HAP-1 (cell line): ENCODE measurements around the gene TTC7B.

Experiments used
- DNase-seq, 2 experiments: peaks; one replicate each; pipeline ENCODE4 v3.0.0-alpha.2; 2016 to 2020; ENCODE audit warnings: low spot score in 2 of 2
- H3K27me3 ChIP-seq: fragments of 250-450 bp; sonication (Bioruptor Pico); 2 replicates; pipeline ENCODE4 v1.5.1; 2020; ENCODE audit warnings: low read depth, mild to moderate bottlenecking, moderate library complexity
- H3K36me3 ChIP-seq: fragments of 250-450 bp; sonication (Bioruptor Pico); replicated peaks from 2 replicates; pipeline ENCODE4 v1.5.1; 2020; ENCODE audit warnings: mild to moderate bottlenecking
- H3K4me1 ChIP-seq: fragments of 250-450 bp; sonication (Bioruptor Pico); 2 replicates; pipeline ENCODE4 v1.5.1; 2020; ENCODE audit warnings: mild to moderate bottlenecking
- H3K4me3 ChIP-seq: fragments of 250-450 bp; sonication (Bioruptor Pico); 2 replicates; pipeline ENCODE4 v1.5.1; 2020; ENCODE audit warnings: mild to moderate bottlenecking, moderate library complexity
- H3K9me3 ChIP-seq: fragments of 250-450 bp; sonication (Bioruptor Pico); 2 replicates; pipeline ENCODE4 v1.5.1; 2020; ENCODE audit warnings: mild to moderate bottlenecking, moderate library complexity
- in situ Hi-C: fragments of 300-500 bp; cut with MboI; formaldehyde crosslinking; loops from 3 replicates; pipeline ENCODE4 v1.14.3; 2020; ENCODE audit warnings: low sequenced_read_pairs, inconsistent platforms, mixed read lengths

TTC7B gene

DNA sequence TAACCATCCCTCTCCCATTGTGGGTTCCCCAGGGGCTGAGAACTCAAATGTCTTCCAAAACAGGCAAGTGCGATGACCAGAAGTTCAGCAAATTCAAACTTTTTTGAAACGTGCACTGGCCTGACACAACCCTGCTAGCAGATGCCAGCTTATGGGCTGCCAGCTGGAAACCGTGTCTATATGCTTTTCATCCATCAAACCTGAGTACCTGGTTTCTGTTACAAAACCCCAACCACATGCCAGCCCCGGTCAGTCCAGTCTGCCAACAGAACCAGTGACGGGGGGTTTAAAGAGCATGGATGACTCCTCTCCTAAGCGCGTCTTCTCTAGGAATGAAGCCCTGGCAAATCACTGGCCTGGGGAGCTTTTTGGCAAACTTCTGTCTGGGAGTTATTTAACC, 189.7 kb downstream of the TTC7B start:
- in situ Hi-C loops = no loop called here
- Histone ChIP-seq H3K4me1 (no peaks in the 10 kb centered on the region), H3K36me3 (no peaks in the 10 kb centered on the region)

DNA sequence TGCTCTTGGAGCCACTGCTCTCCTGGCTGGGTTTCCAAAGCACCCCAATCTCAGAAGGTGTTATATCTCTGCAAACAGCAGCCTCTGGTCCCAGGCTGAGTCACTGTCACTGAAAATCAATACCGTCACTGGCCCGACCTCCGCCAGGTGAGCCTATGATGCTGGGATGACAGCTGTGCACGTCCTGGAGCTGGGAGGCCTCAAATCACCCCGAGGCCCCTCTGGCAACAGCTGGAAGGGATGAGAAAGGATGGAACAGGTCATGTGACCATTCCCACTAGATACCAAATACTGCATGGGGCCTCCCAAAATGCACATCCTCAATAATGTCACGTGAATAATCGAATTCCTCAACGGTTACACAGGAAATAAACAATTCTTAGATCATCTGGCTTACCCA, 190.8 kb downstream of the TTC7B start:
- Histone ChIP-seq H3K36me3 (no peaks in the 10 kb centered on the region), H3K9me3 (no peaks in the 10 kb centered on the region), H3K4me3 (no peak overlapping the region), H3K27me3 (no peaks in the 10 kb centered on the region), H3K4me1 (no peaks in the 10 kb centered on the region)
- in situ Hi-C loops = no loop called here
- DNase-seq = no peak

More for the DNA sequence above, 189.7 kb downstream of the TTC7B start:
- no peaks in the 10 kb centered on the region for H3K27me3 ChIP-seq
- no peak overlapping the region for H3K4me3 ChIP-seq
- H3K9me3 ChIP-seq = no peaks in the 10 kb centered on the region
- DNase-seq = no peak

DNA sequence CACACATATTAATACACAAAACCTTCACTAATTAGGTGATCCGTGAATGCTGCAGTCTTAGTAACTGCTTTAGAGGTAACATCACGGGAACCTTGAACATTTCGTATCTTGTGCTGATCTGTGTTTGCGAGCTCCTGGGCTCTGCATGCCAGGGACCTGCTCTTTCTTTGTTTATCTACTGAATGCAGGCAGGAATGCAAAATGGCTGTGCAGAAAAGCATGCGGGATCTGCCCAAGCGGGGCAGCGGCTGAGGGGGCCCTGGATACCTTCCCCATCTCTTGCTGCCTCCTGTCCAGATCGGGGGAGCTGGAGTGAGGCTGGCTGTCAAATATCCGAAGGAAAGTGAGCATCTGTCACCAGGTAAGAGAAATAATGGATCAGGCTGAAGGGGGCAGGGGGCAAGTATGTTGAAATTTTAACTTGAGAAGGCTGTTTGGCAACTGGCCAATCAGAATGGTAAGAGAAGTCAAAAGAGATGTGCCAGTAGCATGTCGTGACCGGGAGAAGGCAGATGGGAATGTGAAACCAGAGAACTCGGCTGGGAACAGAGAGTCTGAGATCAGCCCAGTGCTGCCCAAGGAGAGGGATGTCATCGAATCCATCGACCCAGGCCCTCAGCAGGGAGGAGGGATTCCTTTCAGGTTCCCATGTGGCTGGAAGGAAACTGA, 191.4 kb downstream of the TTC7B start:
- no peaks in the 10 kb centered on the region for H3K27me3 ChIP-seq
- no peak overlapping the region for H3K4me3 ChIP-seq
- no peaks in the 10 kb centered on the region for H3K9me3 ChIP-seq
- DNase-seq = no peak
- no peaks in the 10 kb centered on the region for H3K36me3 ChIP-seq
- in situ Hi-C loops = no loop called here
- no peaks in the 10 kb centered on the region for H3K4me1 ChIP-seq

DNA sequence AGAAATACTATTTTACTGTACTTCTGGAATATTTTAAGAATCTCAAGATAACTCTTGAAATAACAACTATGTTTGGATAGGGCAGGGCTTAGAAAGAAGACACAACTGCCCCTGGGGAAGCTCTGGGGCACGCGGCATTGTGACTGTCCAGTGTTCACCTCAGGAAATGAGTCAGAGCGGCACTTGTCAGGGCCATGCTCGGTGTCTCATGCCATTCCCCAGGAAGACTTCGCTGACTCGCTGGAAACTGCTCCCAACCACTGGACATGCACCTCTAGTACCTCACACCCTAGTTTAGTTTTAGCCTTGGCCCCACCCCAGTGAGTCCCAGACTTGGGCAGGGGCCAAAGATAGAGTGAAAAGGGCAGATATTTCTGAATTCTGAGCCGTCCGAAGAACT, 192.0 kb downstream of the TTC7B start:
- Histone ChIP-seq H3K4me3 (no peak overlapping the region), H3K27me3 (no peaks in the 10 kb centered on the region), H3K9me3 (no peaks in the 10 kb centered on the region), H3K4me1 (no peaks in the 10 kb centered on the region), H3K36me3 (no peaks in the 10 kb centered on the region)
- in situ Hi-C loops = no loop called here
- DNase-seq = no peak

DNA sequence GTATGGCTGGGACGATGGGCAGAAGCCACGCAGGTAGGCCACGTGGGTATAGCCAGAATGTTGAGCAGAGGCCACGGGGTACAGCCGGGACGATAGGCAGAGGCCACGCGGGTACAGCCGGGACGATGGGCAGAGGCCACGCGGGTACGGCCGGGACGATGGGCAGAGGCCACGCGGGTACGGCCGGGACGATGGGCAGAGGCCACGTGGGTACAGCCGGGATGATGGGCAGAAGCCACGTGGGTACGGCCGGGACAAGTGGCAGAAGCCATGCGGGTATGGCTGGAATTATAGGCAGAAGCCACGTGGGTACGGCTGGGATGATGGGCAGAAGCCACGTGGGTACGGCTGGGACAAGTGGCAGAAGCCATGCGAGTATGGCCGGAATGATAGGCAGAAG, 195.0 kb downstream of the TTC7B start:
- Histone ChIP-seq H3K36me3 (no peaks in the 10 kb centered on the region), H3K4me3 (no peak overlapping the region), H3K4me1 (no peaks in the 10 kb centered on the region), H3K9me3 (no peaks in the 10 kb centered on the region), H3K27me3 (no peaks in the 10 kb centered on the region)
- in situ Hi-C loops = no loop called here
- DNase-seq = no peak

DNA sequence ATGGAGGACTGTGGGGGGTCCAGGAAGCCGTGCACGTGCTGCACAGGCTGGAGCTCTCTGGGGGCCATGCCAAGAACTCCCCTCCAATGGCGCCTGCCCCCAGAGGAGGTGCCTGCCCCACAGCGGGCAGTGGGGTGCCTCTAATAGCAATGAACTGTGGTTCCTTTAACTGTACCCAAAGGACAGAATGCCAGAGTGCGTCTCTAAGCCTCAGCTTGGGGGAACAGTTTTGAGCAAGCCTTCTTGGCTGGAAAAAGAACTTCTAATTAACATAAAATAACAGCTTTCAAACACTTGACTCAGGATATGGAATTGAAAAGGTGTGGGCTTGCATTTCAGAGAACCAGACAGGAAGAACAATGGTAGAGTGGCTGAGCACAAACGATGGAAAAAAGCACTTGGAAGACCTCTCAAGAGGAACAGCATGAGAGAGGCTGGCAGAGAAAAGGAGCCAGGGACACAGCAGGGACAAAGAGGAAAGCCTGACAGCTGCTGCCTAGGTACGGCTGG, 195.6 kb downstream of the TTC7B start:
- Histone ChIP-seq H3K4me1 (no peaks in the 10 kb centered on the region), H3K9me3 (no peaks in the 10 kb centered on the region), H3K36me3 (no peaks in the 10 kb centered on the region), H3K4me3 (no peak overlapping the region), H3K27me3 (no peaks in the 10 kb centered on the region)
- DNase-seq = no peak
- in situ Hi-C loops = no loop called here

DNA sequence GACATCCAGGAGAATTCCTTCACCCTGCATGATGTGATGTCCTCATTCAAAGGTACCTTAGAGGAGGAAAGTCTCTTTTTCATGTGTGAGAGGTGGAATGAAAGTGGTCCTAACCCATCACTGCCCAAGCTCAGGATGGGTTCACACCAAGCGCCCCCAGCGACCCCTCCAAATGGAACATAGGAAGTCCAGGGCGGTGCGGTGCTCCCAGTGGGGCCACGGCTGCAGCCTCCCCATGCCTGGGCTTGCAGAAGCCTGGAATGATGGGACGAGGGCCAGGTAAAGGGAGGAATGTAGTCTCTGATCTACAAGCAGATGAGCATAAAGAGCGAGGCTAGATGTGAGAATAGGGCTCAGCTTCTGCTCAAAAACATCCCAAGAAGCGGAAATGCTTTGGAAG, 196.3 kb downstream of the TTC7B start:
- DNase-seq = no peak
- Histone ChIP-seq H3K36me3 (no peaks in the 10 kb centered on the region), H3K4me3 (no peak overlapping the region), H3K9me3 (no peaks in the 10 kb centered on the region), H3K27me3 (no peaks in the 10 kb centered on the region), H3K4me1 (no peaks in the 10 kb centered on the region)
- in situ Hi-C loops = no loop called here

DNA sequence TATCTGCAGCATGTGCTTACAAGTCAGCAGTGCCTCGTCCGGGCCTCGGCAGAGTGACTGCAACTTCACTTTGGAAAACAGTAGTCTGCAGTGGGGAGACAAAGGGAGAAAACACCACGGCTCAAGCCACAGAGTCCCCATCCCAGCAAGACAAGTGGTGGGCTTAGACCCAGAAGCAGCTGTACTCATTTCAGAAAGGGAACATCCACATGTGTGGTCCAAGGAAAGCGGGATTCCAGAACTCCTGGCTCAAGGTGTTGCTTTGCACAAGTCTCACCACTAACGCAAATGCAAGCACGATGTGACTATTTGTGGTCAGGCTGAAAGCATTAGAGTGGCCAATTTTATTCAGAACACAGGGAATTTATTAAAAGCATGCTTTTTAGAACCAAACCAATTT, 198.3 kb downstream of the TTC7B start:
- no peak for DNase-seq
- Histone ChIP-seq H3K27me3 (no peaks in the 10 kb centered on the region), H3K4me1 (no peaks in the 10 kb centered on the region), H3K36me3 (no peaks in the 10 kb centered on the region), H3K9me3 (no peaks in the 10 kb centered on the region), H3K4me3 (no peak overlapping the region)
- in situ Hi-C loops = no loop called here

DNA sequence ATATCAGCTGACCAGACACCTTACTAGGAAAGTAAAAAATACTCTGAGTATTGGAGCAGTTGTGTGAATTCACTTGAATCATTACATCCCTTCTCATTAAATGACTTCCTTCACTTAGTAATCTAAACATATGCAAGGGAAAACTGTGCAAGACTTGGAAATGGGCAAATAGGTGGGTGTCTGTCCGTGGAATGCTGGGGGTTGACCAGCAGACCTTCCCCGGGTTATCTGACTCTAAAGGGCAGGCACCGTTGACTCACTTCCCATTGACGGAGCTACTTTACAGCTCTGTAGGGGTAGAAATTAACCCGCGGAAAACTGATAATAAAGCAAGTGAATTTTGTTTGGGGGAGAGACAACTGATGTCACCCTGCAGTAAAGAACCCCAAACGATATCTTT, 199.3 kb downstream of the TTC7B start:
- Histone ChIP-seq H3K4me3 (no peak overlapping the region), H3K36me3 (no peaks in the 10 kb centered on the region), H3K4me1 (no peaks in the 10 kb centered on the region), H3K9me3 (no peaks in the 10 kb centered on the region), H3K27me3 (no peaks in the 10 kb centered on the region)
- DNase-seq = no peak
- in situ Hi-C loops = no loop called here

DNA sequence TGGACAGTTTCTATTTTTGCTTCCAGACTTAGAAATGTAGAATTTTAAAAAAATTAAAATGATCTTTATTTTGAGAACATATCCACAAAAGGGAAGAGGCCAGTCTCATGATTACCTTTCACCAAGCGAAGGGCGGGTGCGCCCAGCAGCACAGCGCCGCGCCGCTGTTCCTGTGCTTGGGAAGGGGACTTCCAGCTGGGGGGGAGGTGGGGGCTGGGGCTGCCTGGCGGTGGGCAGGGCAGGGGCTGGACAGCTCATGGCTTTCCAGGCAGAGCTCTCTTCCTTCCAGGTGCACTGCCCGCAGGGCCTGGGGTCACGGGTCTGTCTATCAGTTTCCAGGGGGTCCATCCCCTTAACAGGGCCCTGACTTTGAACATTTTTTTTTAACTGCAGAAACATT, 199.9 kb downstream of the TTC7B start:
- Histone ChIP-seq H3K4me1 (no peaks in the 10 kb centered on the region), H3K36me3 (no peaks in the 10 kb centered on the region), H3K4me3 (no peak overlapping the region), H3K27me3 (no peaks in the 10 kb centered on the region), H3K9me3 (no peaks in the 10 kb centered on the region)
- in situ Hi-C loops = no loop called here
- DNase-seq = no peak

DNA sequence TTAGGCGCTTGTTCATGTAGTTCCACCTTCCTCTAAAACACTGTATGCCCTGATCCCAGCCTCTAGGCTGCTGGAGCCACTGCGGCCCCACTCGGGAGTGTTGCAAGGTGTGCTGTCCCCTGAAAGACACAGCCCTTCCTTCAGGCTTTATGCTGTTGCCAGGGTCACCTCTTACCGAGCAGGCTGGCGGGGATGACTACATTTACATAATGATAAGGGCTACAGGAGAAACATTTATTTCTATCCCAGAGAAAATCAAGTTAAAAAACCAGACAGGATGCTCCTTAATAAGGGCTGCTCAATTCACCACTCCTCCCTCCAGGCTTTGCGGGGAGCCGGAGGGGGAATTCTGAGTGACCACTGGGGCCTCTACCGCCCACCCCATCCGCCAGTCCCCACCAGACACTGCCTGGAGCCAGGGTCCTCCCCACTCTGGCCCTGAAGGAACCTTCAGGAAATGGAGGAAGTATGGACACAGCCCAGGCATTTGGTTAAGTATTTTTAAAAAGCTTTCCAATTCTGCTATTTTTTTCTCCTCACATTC, 200.6 kb downstream of the TTC7B start:
- H3K27me3 ChIP-seq = no peaks in the 10 kb centered on the region
- no peak for DNase-seq
- H3K36me3 ChIP-seq = no peaks in the 10 kb centered on the region
- no peak overlapping the region for H3K4me3 ChIP-seq
- H3K9me3 ChIP-seq = no peaks in the 10 kb centered on the region
- no peaks in the 10 kb centered on the region for H3K4me1 ChIP-seq
- in situ Hi-C loops = no loop called here

DNA sequence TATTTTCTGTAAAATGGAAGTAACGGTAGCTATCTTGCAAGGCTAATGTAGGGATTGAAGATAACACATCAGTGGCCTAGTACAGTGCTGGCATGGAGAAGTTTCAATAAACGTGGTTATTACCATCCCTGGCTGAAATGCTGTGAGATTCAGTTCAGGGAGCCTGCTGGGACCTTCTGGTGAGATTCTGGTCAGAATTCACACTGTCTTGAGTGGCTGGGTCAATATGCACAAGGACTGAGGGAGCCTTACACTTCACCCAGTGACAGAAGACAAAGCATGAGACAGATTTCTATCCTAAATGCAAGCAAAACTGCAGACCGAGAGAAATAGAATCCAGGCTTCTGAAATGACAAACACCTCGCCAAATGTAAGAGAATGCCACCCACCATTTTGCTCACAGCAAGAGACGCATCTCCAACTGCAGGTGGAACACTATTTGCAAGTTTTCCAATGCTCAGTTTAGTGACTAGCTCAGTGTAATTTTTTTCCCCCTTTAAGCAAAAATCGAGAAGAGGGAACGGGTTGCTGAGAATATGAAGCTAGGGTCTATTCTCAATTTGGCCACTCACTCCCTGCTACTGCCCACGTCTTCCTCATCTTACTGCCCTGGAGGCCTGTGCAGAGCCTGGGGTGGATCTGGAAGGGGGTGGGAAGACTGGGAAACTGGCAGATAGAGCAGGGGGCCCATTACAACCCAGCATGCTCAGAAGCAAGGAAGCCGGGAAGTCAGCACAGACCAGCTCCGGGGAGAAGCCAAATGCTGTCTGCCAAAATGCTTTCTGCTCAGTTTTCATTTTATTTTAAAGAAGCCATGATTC, 201.3 kb downstream of the TTC7B start:
- in situ Hi-C loops = no loop called here
- Histone ChIP-seq H3K36me3 (no peaks in the 10 kb centered on the region), H3K4me3 (no peak overlapping the region), H3K27me3 (no peaks in the 10 kb centered on the region), H3K9me3 (no peaks in the 10 kb centered on the region), H3K4me1 (no peaks in the 10 kb centered on the region)
- DNase-seq = no peak

DNA sequence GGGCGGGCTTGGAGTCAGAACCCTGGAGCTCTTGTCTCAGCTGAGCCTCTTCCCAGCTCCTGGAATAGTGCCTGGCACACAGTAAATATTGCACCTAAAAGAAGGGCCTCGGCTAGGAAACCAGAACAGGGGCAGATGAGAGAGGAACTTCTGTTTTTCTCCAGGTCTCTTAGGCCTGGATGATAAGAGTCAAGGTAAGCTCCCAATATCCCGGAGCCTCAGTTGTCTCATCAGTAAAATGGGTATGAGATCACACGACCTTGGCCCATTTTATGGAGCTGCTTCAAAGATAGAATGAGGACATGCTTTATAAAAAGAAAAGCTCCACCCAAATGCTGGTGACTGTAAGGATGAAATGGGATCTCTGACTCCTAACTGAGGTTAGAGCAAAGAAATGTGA, 202.2 kb downstream of the TTC7B start:
- no peaks in the 10 kb centered on the region for H3K36me3 ChIP-seq
- H3K4me3 ChIP-seq = no peak overlapping the region
- no peak for DNase-seq
- H3K4me1 ChIP-seq = no peaks in the 10 kb centered on the region
- no peaks in the 10 kb centered on the region for H3K9me3 ChIP-seq
- in situ Hi-C loops = no loop called here
- H3K27me3 ChIP-seq = no peaks in the 10 kb centered on the region

DNA sequence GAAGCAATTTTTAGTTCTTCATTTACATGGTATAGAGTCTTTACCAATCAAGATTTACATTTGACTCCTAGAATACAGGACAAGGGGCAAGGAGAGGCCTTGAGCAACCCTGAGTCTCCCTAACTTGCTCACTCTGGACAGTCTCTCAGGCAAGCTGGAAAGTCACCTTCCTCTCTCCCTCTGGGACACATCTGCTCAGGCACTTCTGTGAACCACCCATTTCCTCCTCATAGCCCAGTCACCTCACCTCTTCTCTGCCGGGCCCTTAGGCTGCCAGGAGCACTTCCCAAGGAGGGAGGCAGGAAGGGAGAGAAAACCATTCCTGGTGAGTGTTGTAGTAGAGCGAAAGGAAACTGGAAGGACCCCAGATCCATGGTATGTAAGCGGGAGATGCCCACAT, 202.8 kb downstream of the TTC7B start:
- no peaks in the 10 kb centered on the region for H3K27me3 ChIP-seq
- H3K36me3 ChIP-seq = no peaks in the 10 kb centered on the region
- in situ Hi-C loops = no loop called here
- no peaks in the 10 kb centered on the region for H3K9me3 ChIP-seq
- H3K4me3 ChIP-seq = no peak overlapping the region
- no peaks in the 10 kb centered on the region for H3K4me1 ChIP-seq
- DNase-seq = no peak
